ENCODE measurements around the gene ESPL1.

Gene ESPL1

DNA sequence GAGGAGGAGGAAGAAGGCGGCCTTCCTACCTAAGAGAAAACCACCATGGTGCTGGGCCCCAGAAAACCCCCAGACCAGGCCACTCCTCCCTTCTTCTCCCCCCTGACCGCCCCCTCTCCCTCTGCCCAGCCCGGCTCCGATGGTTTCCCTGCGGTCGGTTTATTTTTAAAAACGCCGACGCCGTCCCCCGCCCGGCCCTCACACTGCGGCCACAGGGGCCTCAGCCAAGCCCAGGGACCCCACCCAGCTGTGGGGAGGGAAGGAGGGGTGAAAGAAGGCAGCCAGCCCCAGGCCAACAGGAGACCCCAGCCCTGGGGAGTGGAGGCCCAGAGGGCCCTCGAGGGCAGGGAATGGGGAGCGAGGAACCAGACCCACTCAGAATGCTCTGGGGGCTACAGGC, 64.6 kb downstream of the ESPL1 start:
- H3K4me3 ChIP-seq = no peak overlapping the region
- TF ChIP-seq, protein P1, sequence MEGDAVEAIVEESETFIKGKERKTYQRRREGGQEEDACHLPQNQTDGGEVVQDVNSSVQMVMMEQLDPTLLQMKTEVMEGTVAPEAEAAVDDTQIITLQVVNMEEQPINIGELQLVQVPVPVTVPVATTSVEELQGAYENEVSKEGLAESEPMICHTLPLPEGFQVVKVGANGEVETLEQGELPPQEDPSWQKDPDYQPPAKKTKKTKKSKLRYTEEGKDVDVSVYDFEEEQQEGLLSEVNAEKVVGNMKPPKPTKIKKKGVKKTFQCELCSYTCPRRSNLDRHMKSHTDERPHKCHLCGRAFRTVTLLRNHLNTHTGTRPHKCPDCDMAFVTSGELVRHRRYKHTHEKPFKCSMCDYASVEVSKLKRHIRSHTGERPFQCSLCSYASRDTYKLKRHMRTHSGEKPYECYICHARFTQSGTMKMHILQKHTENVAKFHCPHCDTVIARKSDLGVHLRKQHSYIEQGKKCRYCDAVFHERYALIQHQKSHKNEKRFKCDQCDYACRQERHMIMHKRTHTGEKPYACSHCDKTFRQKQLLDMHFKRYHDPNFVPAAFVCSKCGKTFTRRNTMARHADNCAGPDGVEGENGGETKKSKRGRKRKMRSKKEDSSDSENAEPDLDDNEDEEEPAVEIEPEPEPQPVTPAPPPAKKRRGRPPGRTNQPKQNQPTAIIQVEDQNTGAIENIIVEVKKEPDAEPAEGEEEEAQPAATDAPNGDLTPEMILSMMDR (IDR thresholded peaks at IDR 0.05) = no peak
- H3K27ac ChIP-seq = no peak overlapping the region
- no peak for DNase-seq (ENCODE audit: low spot score)

DNA sequence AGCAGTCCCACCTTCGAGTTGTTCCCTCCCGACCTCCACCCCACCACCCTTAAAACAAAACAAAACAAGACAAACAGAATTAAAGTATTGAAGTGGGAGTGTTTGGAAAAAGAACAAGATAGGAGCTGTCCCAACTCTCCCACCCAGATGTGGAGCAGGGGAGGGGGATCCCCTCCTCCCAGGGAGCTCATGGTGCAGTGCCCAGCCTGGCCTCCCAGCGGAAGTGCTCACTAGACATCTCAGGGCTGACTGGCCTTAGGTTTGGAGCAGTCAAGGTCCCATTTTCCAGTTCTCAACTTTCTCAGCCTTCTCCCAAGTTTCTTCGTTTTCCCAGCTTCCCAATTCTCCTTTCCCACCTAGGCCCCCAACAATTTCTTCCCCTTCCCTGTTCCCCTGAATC, 65.2 kb downstream of the ESPL1 start:
- no peak for DNase-seq (ENCODE audit: low spot score)
- Histone ChIP-seq H3K27ac (no peak overlapping the region), H3K4me3 (no peak overlapping the region)
- TF ChIP-seq, protein P1 (IDR thresholded peaks at IDR 0.05) = no peak

DNA sequence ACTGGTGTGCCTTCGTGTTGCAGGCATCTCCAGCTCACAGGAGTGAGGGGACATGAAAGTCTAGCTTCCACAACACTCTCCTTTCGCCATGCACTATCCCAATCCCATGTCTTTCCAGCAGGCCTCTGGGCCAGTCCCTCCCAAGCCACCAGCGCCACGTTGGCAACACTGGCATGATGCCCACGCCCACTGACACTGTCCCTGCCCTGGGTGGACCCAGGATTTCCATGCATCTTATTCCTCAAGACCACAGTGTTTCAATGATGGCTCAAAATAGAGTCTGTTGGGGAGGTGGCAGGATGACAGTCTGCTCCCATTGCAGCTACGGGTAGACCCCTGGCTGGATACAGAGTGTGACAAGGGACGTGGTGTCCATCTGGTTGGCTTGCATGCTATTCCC, 65.7 kb downstream of the ESPL1 start:
- no peak for DNase-seq (ENCODE audit: low spot score)
- TF ChIP-seq, protein P1 (IDR thresholded peaks at IDR 0.05) = no peak
- Histone ChIP-seq H3K4me3 (no peak overlapping the region), H3K27ac (no peak overlapping the region)

DNA sequence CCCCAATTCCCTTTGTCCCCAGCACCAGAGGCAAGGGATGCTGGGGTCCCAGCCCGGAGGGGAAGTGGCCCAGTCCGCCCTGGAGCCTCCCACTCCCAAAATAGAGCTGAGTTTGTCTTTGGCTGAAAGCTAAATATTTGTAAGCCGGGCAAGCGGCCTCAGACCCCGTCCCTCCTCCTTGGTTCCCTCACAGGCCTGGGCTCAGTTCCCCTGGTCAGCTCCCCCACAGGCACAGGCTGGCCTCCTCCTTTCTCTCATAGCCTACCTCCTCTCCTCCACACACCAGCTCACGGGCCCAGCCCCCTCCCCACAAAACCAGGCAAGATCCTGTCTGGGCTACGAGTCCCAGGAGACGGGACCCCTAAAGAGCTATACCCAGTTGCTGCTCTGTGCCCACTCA, 66.7 kb downstream of the ESPL1 start:
- no peak for DNase-seq (ENCODE audit: low spot score)
- Histone ChIP-seq H3K4me3 (no peak overlapping the region), H3K27ac (no peak overlapping the region)
- TF ChIP-seq, protein P1 (IDR thresholded peaks at IDR 0.05) = no peak

DNA sequence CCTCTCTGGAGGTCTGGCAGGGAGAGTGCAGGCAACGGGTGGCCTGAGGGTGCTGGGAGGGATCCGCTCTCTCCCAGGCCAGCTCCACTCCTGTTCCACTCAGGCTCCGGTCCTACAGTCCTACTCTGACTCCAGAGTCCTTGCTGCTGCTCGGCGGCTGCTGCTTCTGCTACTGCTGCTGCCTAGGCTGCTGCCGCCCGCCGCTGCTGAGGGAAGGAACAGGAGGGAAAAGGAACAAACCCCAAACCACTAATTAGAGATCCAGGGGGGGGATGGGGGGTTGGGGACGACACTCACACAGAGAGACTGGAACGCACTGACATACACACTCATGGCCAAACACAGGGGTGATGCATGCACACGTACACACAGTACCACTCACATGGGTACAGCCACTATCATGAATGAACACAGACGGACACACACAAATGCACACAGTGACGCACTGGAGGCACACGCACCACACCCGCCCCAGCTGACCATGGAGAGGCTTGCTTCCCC, 68.1 kb downstream of the ESPL1 start, which contains the start of gene SP7:
Gene SP7 (minus strand): TSS at position 174 of the 501 bp plus-strand sequence. CDS start 708 bp downstream, outside the sequence.
- H3K27ac ChIP-seq = no peak within 1 kb of the TSS
- H3K4me3 ChIP-seq = no peak within 1 kb of the TSS
- TF ChIP-seq, protein P1 (IDR thresholded peaks at IDR 0.05) = no peak
- DNase-seq (ENCODE audit: low spot score) = no peak

DNA sequence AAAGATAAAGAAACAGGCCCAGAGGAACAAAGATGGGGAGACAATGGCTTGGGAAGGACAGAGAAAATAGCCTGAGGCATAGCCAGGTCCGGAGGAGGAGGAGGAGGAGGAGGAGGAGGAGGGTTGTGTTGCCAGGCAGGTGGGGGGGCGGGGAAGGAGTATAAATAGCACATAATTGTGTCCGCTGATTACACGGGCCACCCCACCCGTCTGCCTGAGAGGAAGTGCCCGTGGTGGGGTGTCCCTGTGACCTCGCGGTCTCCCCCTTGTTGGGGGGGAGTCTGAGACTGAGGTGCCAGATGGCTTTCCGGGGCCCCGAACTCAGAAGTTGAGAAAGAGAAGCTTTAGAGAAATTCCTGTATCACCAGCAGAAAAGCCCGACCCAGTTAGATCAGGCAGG, 69.9 kb downstream of the ESPL1 start:
- H3K4me3 ChIP-seq = no peak overlapping the region
- TF ChIP-seq, protein P1 (IDR thresholded peaks at IDR 0.05) = no peak
- no peak overlapping the region for H3K27ac ChIP-seq
- DNase-seq (ENCODE audit: low spot score) = no peak

DNA sequence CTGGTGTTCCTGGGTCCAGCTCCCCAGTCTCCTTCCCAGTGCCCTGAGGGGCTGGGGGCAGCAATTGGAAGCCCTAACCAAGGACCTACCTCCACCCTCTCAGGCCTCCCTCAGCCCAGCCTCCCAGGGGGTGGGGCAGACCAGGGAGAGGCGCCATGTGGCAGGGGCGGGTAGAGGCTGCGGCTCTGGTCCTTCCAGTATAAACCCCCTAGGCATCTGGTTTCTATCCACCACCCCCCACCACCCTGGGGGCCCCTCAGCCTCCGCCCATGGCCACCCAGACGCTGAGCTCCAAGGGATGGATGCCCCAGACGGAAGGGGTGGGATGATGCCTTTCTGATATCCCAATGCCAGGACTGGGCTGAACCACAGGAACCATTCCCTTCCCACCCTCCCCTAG, 70.8 kb downstream of the ESPL1 start:
- Histone ChIP-seq H3K27ac (no peak overlapping the region), H3K4me3 (no peak overlapping the region)
- TF ChIP-seq, protein P1 (IDR thresholded peaks at IDR 0.05) = no peak
- no peak for DNase-seq (ENCODE audit: low spot score)

Data from coronary artery (tissue), 2 donors.